Urothelium cell line (cell line): ENCODE measurements around the gene MTHFD2L.

ENCODE experiments used
- DNase-seq: peaks from one replicate; pipeline ENCODE4 v3.0.0; 2011; ENCODE audit warnings: low spot score, mixed read lengths
- FAIRE-seq: peaks from 2 replicates; lab custom pipeline; 2011; peaks lifted over from hg19 to GRCh38; lab: Jason Lieb, UNC

MTHFD2L gene

GRCh38 chr4:74293558-74293957 lies 135.6 kb downstream of the MTHFD2L start:
- DNase-seq (no peak), FAIRE-seq (no peak)

- DNase-seq (no peak), FAIRE-seq (no peak)
Observed at GRCh38 chr4:74294681-74295080, 136.8 kb downstream of the MTHFD2L start.

- DNase-seq (no peak), FAIRE-seq (no peak)
Observed at GRCh38 chr4:74297539-74297938, 139.6 kb downstream of the MTHFD2L start.

GRCh38 chr4:74304095-74304625 lies 146.2 kb downstream of the MTHFD2L start:
- no peak for FAIRE-seq
- no peak for DNase-seq

- no peak for FAIRE-seq
- DNase-seq: no peak
Observed at GRCh38 chr4:74305000-74305399, 147.1 kb downstream of the MTHFD2L start.

- FAIRE-seq (no peak), DNase-seq (no peak)
Observed at GRCh38 chr4:74307170-74307569, 149.3 kb downstream of the MTHFD2L start.

- DNase-seq: no peak
- FAIRE-seq: no peak
Observed at GRCh38 chr4:74308215-74308614, 150.3 kb downstream of the MTHFD2L start, which contains the start of gene EPGN. TSS of gene EPGN (plus strand) at chr4:74308470. CDS start at chr4:74308534, 64 bp downstream.

- DNase-seq (no peak), FAIRE-seq (no peak)
Observed at GRCh38 chr4:74309223-74309622, 151.3 kb downstream of the MTHFD2L start.

- FAIRE-seq (peak; percentile 78), DNase-seq (peak; percentile 28)
Observed at GRCh38 chr4:74311696-74312313, 153.9 kb downstream of the MTHFD2L start.

GRCh38 chr4:74314329-74314728 lies 156.4 kb downstream of the MTHFD2L start:
- FAIRE-seq (no peak), DNase-seq (no peak)

- peak; percentile 5 for FAIRE-seq
- no peak for DNase-seq
Observed at GRCh38 chr4:74314944-74315343, 157.0 kb downstream of the MTHFD2L start.

- FAIRE-seq: no peak
Observed at GRCh38 chr4:74315376-74315775, 157.5 kb downstream of the MTHFD2L start.

GRCh38 chr4:74316397-74316796 lies 158.5 kb downstream of the MTHFD2L start:
- no peak for FAIRE-seq

More at GRCh38 chr4:74315376-74315775, 157.5 kb downstream of the MTHFD2L start:
- DNase-seq: no peak

GRCh38 chr4:74317616-74318246 lies 159.8 kb downstream of the MTHFD2L start:
- no peak for DNase-seq
- FAIRE-seq: no peak

More at GRCh38 chr4:74316397-74316796, 158.5 kb downstream of the MTHFD2L start:
- no peak for DNase-seq

GRCh38 chr4:74318276-74318675 lies 160.4 kb downstream of the MTHFD2L start:
- no peak for FAIRE-seq
- no peak for DNase-seq

- DNase-seq: no peak
- peak; percentile 40 for FAIRE-seq
Observed at GRCh38 chr4:74319470-74319869, 161.6 kb downstream of the MTHFD2L start.

GRCh38 chr4:74320559-74321118 lies 162.7 kb downstream of the MTHFD2L start:
- FAIRE-seq (peak; percentile 72), DNase-seq (peak; percentile 77)

- FAIRE-seq (no peak), DNase-seq (no peak)
Observed at GRCh38 chr4:74322301-74322700, 164.4 kb downstream of the MTHFD2L start.

GRCh38 chr4:74323663-74324062 lies 165.7 kb downstream of the MTHFD2L start:
- FAIRE-seq: no peak
- DNase-seq: no peak

GRCh38 chr4:74324262-74324661 lies 166.3 kb downstream of the MTHFD2L start:
- DNase-seq (no peak), FAIRE-seq (no peak)

GRCh38 chr4:74325886-74326285 lies 168.0 kb downstream of the MTHFD2L start:
- no peak for FAIRE-seq
- no peak for DNase-seq

- no peak for DNase-seq
Observed at GRCh38 chr4:74327762-74328161, 169.8 kb downstream of the MTHFD2L start.

More at GRCh38 chr4:74327762-74328161, 169.8 kb downstream of the MTHFD2L start:
- FAIRE-seq: no peak
